IMR-90 (cell line): ENCODE measurements around the gene DNAH9.

Experiments
- BHLHE40 ChIP-seq: fragments of 150-350 bp; IDR thresholded peaks from 2 replicates; pipeline ENCODE4 v1.6.1; 2016; ENCODE audit warnings: mild to moderate bottlenecking, low read depth, low read length
- NFE2L2 ChIP-seq: fragments of 150-350 bp; IDR thresholded peaks from 2 replicates; pipeline ENCODE4 v1.6.1; 2016; ENCODE audit warnings: low read depth, mild to moderate bottlenecking, low read length
- POLR2A ChIP-seq: IDR thresholded peaks from 2 replicates; pipeline ENCODE4 v1.6.1; 2012; ENCODE audit warnings: mild to moderate bottlenecking, low read depth, low read length
- SMC3 ChIP-seq: fragments of 150-350 bp; IDR thresholded peaks from 2 replicates; pipeline ENCODE4 v1.6.1; 2016; ENCODE audit warnings: low read depth, mild to moderate bottlenecking, antibody characterized with exemption, low read length, moderate library complexity
- TF ChIP-seq, protein P1 (sequence below): conservative IDR thresholded peaks from 2 replicates; pipeline ENCODE4 v1.5.1; 2012; ENCODE audit warnings: mild to moderate bottlenecking, low read depth, low read length, improper control_type of control experiment

- TF ChIP-seq, protein P1, sequence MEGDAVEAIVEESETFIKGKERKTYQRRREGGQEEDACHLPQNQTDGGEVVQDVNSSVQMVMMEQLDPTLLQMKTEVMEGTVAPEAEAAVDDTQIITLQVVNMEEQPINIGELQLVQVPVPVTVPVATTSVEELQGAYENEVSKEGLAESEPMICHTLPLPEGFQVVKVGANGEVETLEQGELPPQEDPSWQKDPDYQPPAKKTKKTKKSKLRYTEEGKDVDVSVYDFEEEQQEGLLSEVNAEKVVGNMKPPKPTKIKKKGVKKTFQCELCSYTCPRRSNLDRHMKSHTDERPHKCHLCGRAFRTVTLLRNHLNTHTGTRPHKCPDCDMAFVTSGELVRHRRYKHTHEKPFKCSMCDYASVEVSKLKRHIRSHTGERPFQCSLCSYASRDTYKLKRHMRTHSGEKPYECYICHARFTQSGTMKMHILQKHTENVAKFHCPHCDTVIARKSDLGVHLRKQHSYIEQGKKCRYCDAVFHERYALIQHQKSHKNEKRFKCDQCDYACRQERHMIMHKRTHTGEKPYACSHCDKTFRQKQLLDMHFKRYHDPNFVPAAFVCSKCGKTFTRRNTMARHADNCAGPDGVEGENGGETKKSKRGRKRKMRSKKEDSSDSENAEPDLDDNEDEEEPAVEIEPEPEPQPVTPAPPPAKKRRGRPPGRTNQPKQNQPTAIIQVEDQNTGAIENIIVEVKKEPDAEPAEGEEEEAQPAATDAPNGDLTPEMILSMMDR: no peak
- TF ChIP-seq SMC3 (no peak), POLR2A (no peak), BHLHE40 (no peak), NFE2L2 (no peak)
These were observed 255.3 kb downstream of the DNAH9 start for GRCh38 chr17:11853321-11854151.
